K562 (cell line): ENCODE results near the gene RNF126. TPM values are rescaled to one million over a fixed set of nuclear protein-coding genes. Genes with fewer than 3 reads are reported as not detected.
"Not testable (repeated sequence)": the region's sequence is repeated elsewhere in the genome, so short reads cannot be mapped to it uniquely, and the experiment has no call there.

Source experiments
- ATAC-seq: fragments of 200-7000 bp; cut with Tn5 transposase; 3 replicates; pipeline ENCODE4 v1.9.1; 2020; ENCODE audit warnings: moderate library complexity
- BruUV-seq: library from RNA; stranded (reverse); fragments of 400-500 nt; replicated peaks from 2 replicates; lab custom pipeline; 2021; lab: Mats Ljungman, UMichigan
- CTCF ChIA-PET: fragments of 300-600 bp; formaldehyde crosslinking; extraction: SDS; loops from one replicate; lab custom pipeline; 2021; ENCODE audit warnings: low intra/inter-chr PET ratio; lab: Yijun Ruan, JAX
- POLR2A ChIA-PET: fragments of 300-600, 350-650 bp; sonication (Branson Sonifier 250); formaldehyde crosslinking; extraction: SDS; loops from one replicate; lab custom pipeline; 2021; ENCODE audit warnings: antibody characterized with exemption, inconsistent platforms; lab: Yijun Ruan, JAX
- DNase-seq, 4 experiments: peaks; one replicate each; pipeline versions ENCODE4 v3.0.0 to v3.0.0-alpha.2; 2011 to 2018; ENCODE audit warnings: low spot score in 3 of 4, mixed read lengths in 3 of 4; ENCODE audit errors: extremely low read depth in 1 of 4
- FAIRE-seq: peaks from 2 replicates; lab custom pipeline; 2011; peaks lifted over from hg19 to GRCh38; lab: Jason Lieb, UNC
- H2AFZ ChIP-seq: 2 replicates; pipeline ENCODE4 v1.6.0; 2011; ENCODE audit warnings: low read depth, low read length, control low read depth, inconsistent platforms
- H3K27ac ChIP-seq: fragments of 200-600 bp; 3 replicates; pipeline ENCODE4 v1.8.0; 2011; ENCODE audit warnings: low read depth, mild to moderate bottlenecking, control low read depth, inconsistent platforms, low read length, moderate library complexity, mixed read lengths; ENCODE audit errors: extremely low read depth
- H3K27me3 ChIP-seq, 2 experiments: fragments of 300-600 bp in 1 of 2; 2 replicates in 1 of 2; 3 replicates in 1 of 2; pipeline versions ENCODE4 v1.6.0 to v1.8.0; 2011; ENCODE audit warnings: inconsistent platforms in 2 of 2, low read length in 2 of 2, mild to moderate bottlenecking in 1 of 2, mixed read lengths in 1 of 2, moderate library complexity in 1 of 2; ENCODE audit not compliant: control insufficient read depth in 2 of 2, insufficient read depth in 2 of 2
- H3K36me3 ChIP-seq: fragments of 300-600 bp; 3 replicates; pipeline ENCODE4 v1.8.0; 2011; ENCODE audit warnings: mild to moderate bottlenecking, low read length, inconsistent platforms; ENCODE audit not compliant: control insufficient read depth, insufficient read depth
- H3K4me1 ChIP-seq, 2 experiments: fragments of 200-600 bp in 1 of 2; replicated peaks in 1 of 2; 2 replicates in 1 of 2; 3 replicates in 1 of 2; pipeline versions ENCODE4 v1.5.1 to v1.8.0; 2011; ENCODE audit warnings: inconsistent platforms in 2 of 2, low read length in 2 of 2, mild to moderate bottlenecking in 1 of 2, mixed read lengths in 1 of 2, moderate library complexity in 1 of 2; ENCODE audit not compliant: control insufficient read depth in 2 of 2, insufficient read depth in 2 of 2
- H3K4me2 ChIP-seq: 2 replicates; pipeline ENCODE4 v1.6.1; 2011; ENCODE audit warnings: low read length, control low read depth, inconsistent platforms, mixed read lengths; ENCODE audit not compliant: insufficient read depth
- H3K4me3 ChIP-seq: fragments of 200-600 bp; sonication (generic), shearing (Covaris generic); 2 replicates; pipeline ENCODE4 v1.5.1; 2016; ENCODE audit warnings: control low read depth, inconsistent platforms
- H3K79me2 ChIP-seq: fragments of 200-600 bp; 3 replicates; pipeline ENCODE4 v1.8.0; 2011; ENCODE audit warnings: low read length, inconsistent platforms; ENCODE audit not compliant: control insufficient read depth, insufficient read depth
- H3K9ac ChIP-seq, 2 experiments: 2 replicates each; pipeline versions ENCODE4 v1.6.0 to v1.6.1; 2011; ENCODE audit warnings: low read depth in 2 of 2, low read length in 2 of 2, control low read depth in 1 of 2, inconsistent platforms in 1 of 2, mild to moderate bottlenecking in 1 of 2, mixed read lengths in 1 of 2; ENCODE audit not compliant: insufficient read depth in 1 of 2
- H3K9me1 ChIP-seq: one replicate; pipeline ENCODE4 v1.6.0; 2011; ENCODE audit warnings: inconsistent platforms, mild to moderate bottlenecking, low read length, moderate library complexity; ENCODE audit not compliant: control insufficient read depth, insufficient read depth
- H3K9me3 ChIP-seq: replicated peaks from 2 replicates; pipeline ENCODE4 v1.5.1; 2011; ENCODE audit warnings: low read depth, low read length, inconsistent platforms; ENCODE audit not compliant: control insufficient read depth, insufficient read depth
- H4K20me1 ChIP-seq: replicated peaks from 2 replicates; pipeline ENCODE4 v1.6.1; 2011; ENCODE audit warnings: low read length, inconsistent platforms, mixed read lengths; ENCODE audit not compliant: control insufficient read depth, insufficient read depth
- CREM ChIP-seq: IDR thresholded peaks from 2 replicates; pipeline ENCODE4 v1.6.1; 2014; ENCODE audit warnings: antibody characterized with exemption, low read depth
- DPF2 ChIP-seq: fragments of 450-650 bp; IDR thresholded peaks from 2 replicates; pipeline ENCODE4 v1.6.1; 2016
- EP300 ChIP-seq: IDR thresholded peaks from 2 replicates; pipeline ENCODE4 v1.6.1; 2012; ENCODE audit warnings: low read length, improper control_type of control experiment
- FOXJ2 ChIP-seq: fragments of 200-800 bp; sonication (Bioruptor generic); IDR thresholded peaks from 2 replicates; pipeline ENCODE4 v1.6.1; 2016; ENCODE audit warnings: missing genetic modification characterization, missing compliant biosample characterization
- GMEB1 ChIP-seq: fragments of 250-450 bp; sonication (Bioruptor Pico); IDR thresholded peaks from 2 replicates; pipeline ENCODE4 v1.4.0; 2020; ENCODE audit warnings: mild to moderate bottlenecking
- KDM1A ChIP-seq, 2 experiments: fragments of 450-650 bp; IDR thresholded peaks; 2 replicates each; pipeline ENCODE4 v1.6.1; 2016; ENCODE audit warnings: mild to moderate bottlenecking in 2 of 2
- MAZ ChIP-seq, 2 experiments: fragments of 450-650 bp in 1 of 2; sonication (generic) in 1 of 2; formaldehyde crosslinking; IDR thresholded peaks in 1 of 2; conservative IDR thresholded peaks in 1 of 2; 2 replicates each; pipeline versions ENCODE4 v1.4.0 to v1.5.0; 2020; ENCODE audit warnings: mild to moderate bottlenecking in 1 of 2, missing genetic modification reagents in 1 of 2
- RAD21 ChIP-seq, 2 experiments: fragments of 250-450 bp in 1 of 2; fragments of 450-650 bp in 1 of 2; sonication (Bioruptor Pico) in 1 of 2; formaldehyde crosslinking in 1 of 2; IDR thresholded peaks in 1 of 2; conservative IDR thresholded peaks in 1 of 2; 2 replicates each; pipeline versions ENCODE4 v1.4.0 to v1.8.0; 2020 to 2022; ENCODE audit warnings: mild to moderate bottlenecking in 2 of 2, moderate library complexity in 1 of 2
- SMAD4 ChIP-seq: fragments of 250-450 bp; sonication (Bioruptor Pico); conservative IDR thresholded peaks from 2 replicates; pipeline ENCODE4 v1.8.0; 2021; ENCODE audit warnings: inconsistent platforms, mild to moderate bottlenecking, moderate library complexity
- TAL1 ChIP-seq: fragments of 450-650 bp; IDR thresholded peaks from 2 replicates; pipeline ENCODE4 v1.6.1; 2016; ENCODE audit warnings: mild to moderate bottlenecking
- TEAD1 ChIP-seq, 2 experiments: fragments of 450-650 bp in 1 of 2; sonication (generic) in 1 of 2; formaldehyde crosslinking; IDR thresholded peaks; 2 replicates each; pipeline versions ENCODE4 v1.4.0 to v1.8.0; 2020 to 2022; ENCODE audit warnings: mild to moderate bottlenecking in 2 of 2, missing genetic modification reagents in 1 of 2
- ZNF644 ChIP-seq: fragments of 200-800 bp; sonication (Bioruptor generic); IDR thresholded peaks from 2 replicates; pipeline ENCODE4 v1.6.1; 2016; ENCODE audit warnings: low read depth, missing genetic modification characterization, missing compliant biosample characterization
- ZNF766 ChIP-seq: fragments of 200-800 bp; sonication (Bioruptor generic); conservative IDR thresholded peaks from 2 replicates; pipeline ENCODE4 v1.6.1; 2016; ENCODE audit warnings: missing genetic modification characterization, missing compliant biosample characterization
- WGBS: fragments of 100-300 bp; shearing (Covaris generic); methylation state at CpG from one replicate; pipeline ENCODE4 v1.1.6; 2016; ENCODE audit warnings: low coverage, mixed read lengths; ENCODE audit not compliant: insufficient coverage; ENCODE audit errors: missing lambda C conversion rate; 5-methylcytosine and 5-hydroxymethylcytosine counted together
- in situ Hi-C: fragments of 300-500 bp; cut with MboI; formaldehyde crosslinking; loops from 4 replicates; pipeline ENCODE4 v1.15.0; 2018; ENCODE audit warnings: inconsistent platforms, mixed read lengths
- intact Hi-C: fragments of 100-400 bp; cut with micrococcal nuclease; formaldehyde crosslinking; loops from 2 replicates; pipeline ENCODE4 v1.14.2; 2022
- polyA plus RNA-seq, 8 experiments: library from polyadenylated mRNA; depleted of rRNA in 4 of 8; stranded (reverse) in 5 of 8; unstranded in 3 of 8; fragments of >200 nt; fragmentation: Nextera tagmentation in 2 of 8; fragmentation: Illumina TruSeq in 1 of 8; extraction: Ambion mirVana in 2 of 8; extraction: Trizol in 1 of 8; gene quantifications; 2 replicates each; pipeline versions ENCODE4 v1.2.1 to v1.2.3, GENCODE V29; 2011 to 2014; ENCODE audit warnings: inconsistent platforms in 1 of 8, missing spikeins in 1 of 8
- total RNA-seq, 7 experiments: library from RNA; depleted of rRNA in 6 of 7; stranded (reverse); fragments of >200 nt in 6 of 7; fragmentation: Illumina TruSeq in 2 of 7; extraction: Trizol in 2 of 7; gene quantifications; 2 replicates each; pipeline versions ENCODE4 v1.2.1 to v1.2.3, GENCODE V29; 2011 to 2021; ENCODE audit warnings: low replicate concordance in 1 of 7
- TF ChIP-seq, protein P1 (sequence below), 3 experiments: fragments of 200-800 bp in 1 of 3; fragments of 250-450 bp in 1 of 3; fragments of 450-650 bp in 1 of 3; sonication (Bioruptor Pico) in 1 of 3; sonication (Bioruptor generic) in 1 of 3; formaldehyde crosslinking in 1 of 3; IDR thresholded peaks; 2 replicates each; pipeline versions ENCODE4 v1.6.1 to v1.8.0; 2016 to 2022; ENCODE audit warnings: mild to moderate bottlenecking in 2 of 3, missing genetic modification characterization in 2 of 3, missing compliant biosample characterization in 1 of 3, moderate library complexity in 1 of 3

The RNF126 gene
- total and polyA plus RNA-seq, 9 of the 15 experiments (the other 6 are each of a cell fraction or from before 2014, with no cell fraction given), result 0.27 to 101 (median 12.3) TPM

GRCh38 chr19:668675-669434 is 5.8 kb upstream of the RNF126 start:
- CTCF ChIA-PET, H3K27me3 ChIP-seq, H3K9me3 ChIP-seq, BruUV-seq, ATAC-seq, H3K27ac ChIP-seq, H3K36me3 ChIP-seq, H3K9ac ChIP-seq, H4K20me1 ChIP-seq, H3K79me2 ChIP-seq, H3K9me1 ChIP-seq, H3K4me3 ChIP-seq, intact Hi-C loops: not testable (repeated sequence)
- peak overlapping the region; percentile 41; the same call in 1 of the 2 replicates for H3K4me2 ChIP-seq
- peak overlapping the region; percentile 32; the same call in 1 of the 2 replicates for H2AFZ ChIP-seq
- peaks cover 8 to 18% of the 10 kb centered on the region in 2 experiments; a peak in 4 of 5 replicates for H3K4me1 ChIP-seq
- DNase-seq (peak in 2 of 4 experiments; percentile 18 to 48), FAIRE-seq (peak; percentile 55)
- 16% methylated on average over 12 of the region's 12 CpGs for WGBS
- in situ Hi-C loops, result loop anchor here (5.0 kb wide), 1 partner anchor 63 kb away; no protein-coding TSS in a partner anchor
- POLR2A ChIA-PET, result interaction anchor here (1.0 to 1.5 kb wide), 4 partner anchors 9 to 61 kb away, joined by 3 to 8 read pairs (median 6); partner anchors contain the start of gene POLRMT
- TF ChIP-seq EP300 (peak; percentile 19; the same call in 1 of the 2 replicates), ZNF644 (tag) (0 out of 2 replicates have a peak, but pooled peaks have one; percentile 50), ZNF766 (CRISPR knock-in tag) (0 out of 2 replicates have a peak, but pooled peaks have one; percentile 41), GMEB1 (0 out of 2 replicates have a peak, but pooled peaks have one; percentile 22), MAZ (CRISPR knock-in tag; conservative IDR thresholded peaks at IDR 0.05 in 1 of 2, IDR thresholded peaks at IDR 0.05 in 1 of 2) (peak in 1 of 2 experiments; percentile 15; a peak in 1 of 4 replicates), DPF2 (0 out of 2 replicates have a peak, but pooled peaks have one; percentile 19), FOXJ2 (tag) (peak; percentile 60; the same call in 1 of the 2 replicates), RAD21 (CRISPR knock-in tag; conservative IDR thresholded peaks at IDR 0.05 in 1 of 2, IDR thresholded peaks at IDR 0.05 in 1 of 2) (0 out of 4 replicates have a peak, but pooled peaks of 1 of the 2 experiments have one; percentile 12), TEAD1 (CRISPR knock-in tag; IDR thresholded peaks at IDR 0.05) (peak in 1 of 2 experiments; percentile 75; a peak in 2 of 4 replicates), KDM1A (IDR thresholded peaks at IDR 0.05) (peak in 1 of 2 experiments; percentile 17; a peak in 1 of 4 replicates), TAL1 (peak; percentile 50; the same call in 1 of the 2 replicates), CREM (peak; percentile 27; the same call in 1 of the 2 replicates), SMAD4 (CRISPR knock-in tag) (peak; percentile 36; the same call in 1 of the 2 replicates)
- TF ChIP-seq, protein P1, sequence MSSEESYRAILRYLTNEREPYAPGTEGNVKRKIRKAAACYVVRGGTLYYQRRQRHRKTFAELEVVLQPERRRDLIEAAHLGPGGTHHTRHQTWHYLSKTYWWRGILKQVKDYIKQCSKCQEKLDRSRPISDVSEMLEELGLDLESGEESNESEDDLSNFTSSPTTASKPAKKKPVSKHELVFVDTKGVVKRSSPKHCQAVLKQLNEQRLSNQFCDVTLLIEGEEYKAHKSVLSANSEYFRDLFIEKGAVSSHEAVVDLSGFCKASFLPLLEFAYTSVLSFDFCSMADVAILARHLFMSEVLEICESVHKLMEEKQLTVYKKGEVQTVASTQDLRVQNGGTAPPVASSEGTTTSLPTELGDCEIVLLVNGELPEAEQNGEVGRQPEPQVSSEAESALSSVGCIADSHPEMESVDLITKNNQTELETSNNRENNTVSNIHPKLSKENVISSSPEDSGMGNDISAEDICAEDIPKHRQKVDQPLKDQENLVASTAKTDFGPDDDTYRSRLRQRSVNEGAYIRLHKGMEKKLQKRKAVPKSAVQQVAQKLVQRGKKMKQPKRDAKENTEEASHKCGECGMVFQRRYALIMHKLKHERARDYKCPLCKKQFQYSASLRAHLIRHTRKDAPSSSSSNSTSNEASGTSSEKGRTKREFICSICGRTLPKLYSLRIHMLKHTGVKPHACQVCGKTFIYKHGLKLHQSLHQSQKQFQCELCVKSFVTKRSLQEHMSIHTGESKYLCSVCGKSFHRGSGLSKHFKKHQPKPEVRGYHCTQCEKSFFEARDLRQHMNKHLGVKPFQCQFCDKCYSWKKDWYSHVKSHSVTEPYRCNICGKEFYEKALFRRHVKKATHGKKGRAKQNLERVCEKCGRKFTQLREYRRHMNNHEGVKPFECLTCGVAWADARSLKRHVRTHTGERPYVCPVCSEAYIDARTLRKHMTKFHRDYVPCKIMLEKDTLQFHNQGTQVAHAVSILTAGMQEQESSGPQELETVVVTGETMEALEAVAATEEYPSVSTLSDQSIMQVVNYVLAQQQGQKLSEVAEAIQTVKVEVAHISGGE (CRISPR knock-in tag; IDR thresholded peaks at IDR 0.05), result peak in 2 of 3 experiments; percentile 75 to 94; a peak in 3 of 6 replicates
